HepG2 (cell line): ENCODE measurements around the gene STX10. TPM values are rescaled to one million over a fixed set of nuclear protein-coding genes. Genes with fewer than 3 reads are reported as not detected.

Experiments used
- DMAP1 ChIP-seq: IDR thresholded peaks from 2 replicates; pipeline ENCODE4 v1.6.1; 2016
- HDAC1 ChIP-seq: sonication (generic); formaldehyde crosslinking; IDR thresholded peaks from 2 replicates; pipeline ENCODE4 v1.5.1; 2020; ENCODE audit warnings: mild to moderate bottlenecking, missing genetic modification reagents
- HHEX ChIP-seq: IDR thresholded peaks from 2 replicates; pipeline ENCODE4 v1.6.1; 2016; ENCODE audit warnings: control low read depth
- JARID2 ChIP-seq: sonication (generic); formaldehyde crosslinking; IDR thresholded peaks from 2 replicates; pipeline ENCODE4 v1.8.1; 2023; ENCODE audit warnings: missing genetic modification reagents, inconsistent platforms; ENCODE audit not compliant: insufficient replicate concordance
- KAT2B ChIP-seq: fragments of 150-350 bp; IDR thresholded peaks from 2 replicates; pipeline ENCODE4 v1.6.1; 2014; ENCODE audit warnings: low read depth, low read length, borderline replicate concordance
- NFRKB ChIP-seq: fragments of 450-650 bp; IDR thresholded peaks from 2 replicates; pipeline ENCODE4 v1.6.1; 2017
- POLR2AphosphoS5 ChIP-seq: IDR thresholded peaks from 2 replicates; pipeline ENCODE4 v1.6.1; 2012; ENCODE audit warnings: low read depth, low read length
- PPARG ChIP-seq: conservative IDR thresholded peaks from 2 replicates; pipeline ENCODE4 v1.6.1; 2016; ENCODE audit warnings: missing biosample characterization, missing genetic modification reagents
- REPIN1 ChIP-seq: sonication (generic); formaldehyde crosslinking; IDR thresholded peaks from 2 replicates; pipeline ENCODE4 v1.8.0; 2022; ENCODE audit warnings: missing genetic modification reagents, low read depth, mild to moderate bottlenecking, borderline replicate concordance
- SOX6 ChIP-seq, 2 experiments: fragments of 450-650 bp in 1 of 2; sonication (generic) in 1 of 2; formaldehyde crosslinking in 1 of 2; IDR thresholded peaks; 2 replicates each; pipeline versions ENCODE4 v1.4.0 to v1.6.1; 2017 to 2020; ENCODE audit warnings: antibody characterized with exemption in 1 of 2, mild to moderate bottlenecking in 1 of 2, missing genetic modification reagents in 1 of 2
- ZBTB21 ChIP-seq: sonication (generic); formaldehyde crosslinking; IDR thresholded peaks from 2 replicates; pipeline ENCODE4 v1.4.0; 2020; ENCODE audit warnings: missing genetic modification reagents
- ZMYM3 ChIP-seq: sonication (generic); formaldehyde crosslinking; IDR thresholded peaks from 2 replicates; pipeline ENCODE4 v1.5.1; 2020; ENCODE audit warnings: mild to moderate bottlenecking, missing genetic modification reagents
- ZNF746 ChIP-seq: sonication (generic); formaldehyde crosslinking; IDR thresholded peaks from 2 replicates; pipeline ENCODE4 v1.8.0; 2022; ENCODE audit warnings: mild to moderate bottlenecking, missing genetic modification reagents
- ZNF75D ChIP-seq: sonication (generic); formaldehyde crosslinking; IDR thresholded peaks from 2 replicates; pipeline ENCODE4 v1.8.1; 2023; ENCODE audit warnings: missing genetic modification reagents, mild to moderate bottlenecking, borderline replicate concordance
- ZSCAN9 ChIP-seq: IDR thresholded peaks from 2 replicates; pipeline ENCODE4 v1.6.1; 2016; ENCODE audit warnings: borderline replicate concordance
- polyA plus RNA-seq, 8 experiments: library from polyadenylated mRNA; depleted of rRNA in 3 of 8; stranded (reverse) in 7 of 8; unstranded in 1 of 8; fragments of >200 nt; fragmentation: Illumina TruSeq in 4 of 8; extraction: Trizol in 4 of 8; gene quantifications; 2 replicates each; pipeline versions ENCODE4 v1.2.1 to v1.2.3, GENCODE V29; 2011 to 2016; ENCODE audit warnings: low read depth in 4 of 8, missing spikeins in 1 of 8, mixed read lengths in 1 of 8; ENCODE audit not compliant: insufficient read depth in 1 of 8
- total RNA-seq, 5 experiments: library from RNA; depleted of rRNA; stranded (reverse); fragments of >200 nt; fragmentation: Illumina TruSeq; extraction: Trizol; gene quantifications; 2 replicates each; pipeline ENCODE4 v1.2.3, GENCODE V29; 2016; ENCODE audit warnings: low read depth in 1 of 5
- TF ChIP-seq, protein P1 (sequence below): sonication (generic); formaldehyde crosslinking; IDR thresholded peaks from 2 replicates; pipeline ENCODE4 v1.8.0; 2022; ENCODE audit warnings: missing genetic modification reagents, mild to moderate bottlenecking, borderline replicate concordance
- TF ChIP-seq, protein P2 (sequence below): sonication (generic); formaldehyde crosslinking; IDR thresholded peaks from 2 replicates; pipeline ENCODE4 v1.4.0; 2020; ENCODE audit warnings: missing genetic modification reagents
- TF ChIP-seq, protein P3 (sequence below): sonication (generic); formaldehyde crosslinking; IDR thresholded peaks from 2 replicates; pipeline ENCODE4 v1.5.1; 2020; ENCODE audit warnings: missing genetic modification reagents, mild to moderate bottlenecking, borderline replicate concordance
- TF ChIP-seq, protein P4 (sequence below): sonication (generic); formaldehyde crosslinking; IDR thresholded peaks from 2 replicates; pipeline ENCODE4 v1.5.0; 2020; ENCODE audit warnings: missing genetic modification reagents
- TF ChIP-seq, protein P5 (sequence below): sonication (generic); formaldehyde crosslinking; IDR thresholded peaks from 2 replicates; pipeline ENCODE4 v1.5.0; 2020; ENCODE audit warnings: mild to moderate bottlenecking, missing genetic modification reagents
- TF ChIP-seq, protein P6 (sequence below): sonication (generic); formaldehyde crosslinking; IDR thresholded peaks from 2 replicates; pipeline ENCODE4 v1.4.0; 2020; ENCODE audit warnings: missing genetic modification reagents

STX10 gene
- total and polyA plus RNA-seq, 2 of the 13 experiments (the other 11 are each of a cell fraction or from before 2014, with no cell fraction given), result 47.9 to 66.4 TPM

DNA sequence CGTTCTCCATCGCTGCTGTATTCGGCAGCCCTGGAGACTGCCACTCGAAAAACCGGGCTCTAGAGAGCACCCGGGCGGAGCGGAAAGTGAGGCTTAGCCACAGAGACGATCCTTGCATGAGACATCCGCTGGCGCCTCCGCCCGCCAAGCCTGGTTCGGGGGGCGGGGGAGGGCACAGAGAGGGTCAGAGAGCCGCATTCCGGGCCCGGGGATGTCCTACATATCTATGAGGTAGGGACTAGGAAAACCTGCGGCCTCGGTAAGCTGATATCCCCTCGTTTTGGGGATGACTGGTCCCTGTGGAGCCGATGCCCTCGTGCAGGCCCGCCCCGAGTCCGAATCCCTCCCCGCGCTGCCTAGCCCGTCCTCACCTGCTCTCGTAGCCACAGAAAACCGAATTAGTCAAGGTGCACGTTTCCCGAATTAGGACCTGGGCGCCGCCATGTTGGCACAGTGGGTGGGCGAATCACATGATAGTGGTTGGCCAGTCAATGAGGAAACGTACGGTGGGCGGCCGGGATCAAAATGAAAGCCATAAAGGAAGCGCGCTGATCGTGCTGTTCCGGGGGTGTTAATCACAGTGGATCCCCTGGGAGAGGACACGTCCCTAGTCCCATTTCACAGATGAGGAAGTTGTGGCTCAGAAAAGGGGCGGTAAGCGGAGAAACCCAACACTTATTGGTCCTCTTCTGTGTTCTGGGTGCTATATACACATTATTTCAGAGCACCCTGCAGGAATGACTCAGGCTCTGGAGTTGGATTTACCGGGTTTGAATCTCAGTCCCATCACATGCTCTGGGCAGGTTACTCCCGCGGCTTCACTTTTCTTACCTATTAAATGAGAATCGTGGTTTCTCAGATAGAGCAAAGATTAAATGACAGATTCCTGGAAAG is 33.6 kb downstream of the STX10 start, which contains the start of gene TRMT1 (continued):
- TF ChIP-seq REPIN1 (CRISPR knock-in tag), result 0 out of 2 replicates have a peak, but pooled peaks have one; percentile 31
- TF ChIP-seq, protein P1, sequence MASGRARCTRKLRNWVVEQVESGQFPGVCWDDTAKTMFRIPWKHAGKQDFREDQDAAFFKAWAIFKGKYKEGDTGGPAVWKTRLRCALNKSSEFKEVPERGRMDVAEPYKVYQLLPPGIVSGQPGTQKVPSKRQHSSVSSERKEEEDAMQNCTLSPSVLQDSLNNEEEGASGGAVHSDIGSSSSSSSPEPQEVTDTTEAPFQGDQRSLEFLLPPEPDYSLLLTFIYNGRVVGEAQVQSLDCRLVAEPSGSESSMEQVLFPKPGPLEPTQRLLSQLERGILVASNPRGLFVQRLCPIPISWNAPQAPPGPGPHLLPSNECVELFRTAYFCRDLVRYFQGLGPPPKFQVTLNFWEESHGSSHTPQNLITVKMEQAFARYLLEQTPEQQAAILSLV (CRISPR knock-in tag), result peak; percentile 15; the same call in 1 of the 2 replicates
- TF ChIP-seq, protein P2, sequence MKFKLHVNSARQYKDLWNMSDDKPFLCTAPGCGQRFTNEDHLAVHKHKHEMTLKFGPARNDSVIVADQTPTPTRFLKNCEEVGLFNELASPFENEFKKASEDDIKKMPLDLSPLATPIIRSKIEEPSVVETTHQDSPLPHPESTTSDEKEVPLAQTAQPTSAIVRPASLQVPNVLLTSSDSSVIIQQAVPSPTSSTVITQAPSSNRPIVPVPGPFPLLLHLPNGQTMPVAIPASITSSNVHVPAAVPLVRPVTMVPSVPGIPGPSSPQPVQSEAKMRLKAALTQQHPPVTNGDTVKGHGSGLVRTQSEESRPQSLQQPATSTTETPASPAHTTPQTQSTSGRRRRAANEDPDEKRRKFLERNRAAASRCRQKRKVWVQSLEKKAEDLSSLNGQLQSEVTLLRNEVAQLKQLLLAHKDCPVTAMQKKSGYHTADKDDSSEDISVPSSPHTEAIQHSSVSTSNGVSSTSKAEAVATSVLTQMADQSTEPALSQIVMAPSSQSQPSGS (CRISPR knock-in tag), result no peak
- TF ChIP-seq, protein P3, sequence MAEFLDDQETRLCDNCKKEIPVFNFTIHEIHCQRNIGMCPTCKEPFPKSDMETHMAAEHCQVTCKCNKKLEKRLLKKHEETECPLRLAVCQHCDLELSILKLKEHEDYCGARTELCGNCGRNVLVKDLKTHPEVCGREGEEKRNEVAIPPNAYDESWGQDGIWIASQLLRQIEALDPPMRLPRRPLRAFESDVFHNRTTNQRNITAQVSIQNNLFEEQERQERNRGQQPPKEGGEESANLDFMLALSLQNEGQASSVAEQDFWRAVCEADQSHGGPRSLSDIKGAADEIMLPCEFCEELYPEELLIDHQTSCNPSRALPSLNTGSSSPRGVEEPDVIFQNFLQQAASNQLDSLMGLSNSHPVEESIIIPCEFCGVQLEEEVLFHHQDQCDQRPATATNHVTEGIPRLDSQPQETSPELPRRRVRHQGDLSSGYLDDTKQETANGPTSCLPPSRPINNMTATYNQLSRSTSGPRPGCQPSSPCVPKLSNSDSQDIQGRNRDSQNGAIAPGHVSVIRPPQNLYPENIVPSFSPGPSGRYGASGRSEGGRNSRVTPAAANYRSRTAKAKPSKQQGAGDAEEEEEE (CRISPR knock-in tag), result no peak
- TF ChIP-seq ZBTB21 (CRISPR knock-in tag), result no peak
- TF ChIP-seq KAT2B, result no peak
- TF ChIP-seq, protein P4, sequence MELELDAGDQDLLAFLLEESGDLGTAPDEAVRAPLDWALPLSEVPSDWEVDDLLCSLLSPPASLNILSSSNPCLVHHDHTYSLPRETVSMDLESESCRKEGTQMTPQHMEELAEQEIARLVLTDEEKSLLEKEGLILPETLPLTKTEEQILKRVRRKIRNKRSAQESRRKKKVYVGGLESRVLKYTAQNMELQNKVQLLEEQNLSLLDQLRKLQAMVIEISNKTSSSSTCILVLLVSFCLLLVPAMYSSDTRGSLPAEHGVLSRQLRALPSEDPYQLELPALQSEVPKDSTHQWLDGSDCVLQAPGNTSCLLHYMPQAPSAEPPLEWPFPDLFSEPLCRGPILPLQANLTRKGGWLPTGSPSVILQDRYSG (CRISPR knock-in tag), result no peak
- no peak for TF ChIP-seq SOX6 (IDR thresholded peaks at IDR 0.05)
- peak; percentile 42; the same call in 1 of the 2 replicates for TF ChIP-seq SOX6 (CRISPR knock-in tag; IDR thresholded peaks at IDR 0.05)
- TF ChIP-seq NFRKB, result peak; percentile 55; the same call in 1 of the 2 replicates
- TF ChIP-seq, protein P5, sequence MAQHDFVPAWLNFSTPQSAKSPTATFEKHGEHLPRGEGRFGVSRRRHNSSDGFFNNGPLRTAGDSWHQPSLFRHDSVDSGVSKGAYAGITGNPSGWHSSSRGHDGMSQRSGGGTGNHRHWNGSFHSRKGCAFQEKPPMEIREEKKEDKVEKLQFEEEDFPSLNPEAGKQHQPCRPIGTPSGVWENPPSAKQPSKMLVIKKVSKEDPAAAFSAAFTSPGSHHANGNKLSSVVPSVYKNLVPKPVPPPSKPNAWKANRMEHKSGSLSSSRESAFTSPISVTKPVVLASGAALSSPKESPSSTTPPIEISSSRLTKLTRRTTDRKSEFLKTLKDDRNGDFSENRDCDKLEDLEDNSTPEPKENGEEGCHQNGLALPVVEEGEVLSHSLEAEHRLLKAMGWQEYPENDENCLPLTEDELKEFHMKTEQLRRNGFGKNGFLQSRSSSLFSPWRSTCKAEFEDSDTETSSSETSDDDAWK (CRISPR knock-in tag), result no peak
- peak; percentile 90 for TF ChIP-seq DMAP1 (CRISPR knock-in tag)
- no peak for TF ChIP-seq PPARG (CRISPR knock-in tag)
- no peak for TF ChIP-seq JARID2 (CRISPR knock-in tag)
- peak; percentile 57; the same call in 1 of the 2 replicates for TF ChIP-seq POLR2AphosphoS5
- peak; percentile 100 for TF ChIP-seq HDAC1 (CRISPR knock-in tag)
- no peak for TF ChIP-seq ZNF75D (CRISPR knock-in tag)
- peak; percentile 50 for TF ChIP-seq ZNF746
- TF ChIP-seq, protein P6, sequence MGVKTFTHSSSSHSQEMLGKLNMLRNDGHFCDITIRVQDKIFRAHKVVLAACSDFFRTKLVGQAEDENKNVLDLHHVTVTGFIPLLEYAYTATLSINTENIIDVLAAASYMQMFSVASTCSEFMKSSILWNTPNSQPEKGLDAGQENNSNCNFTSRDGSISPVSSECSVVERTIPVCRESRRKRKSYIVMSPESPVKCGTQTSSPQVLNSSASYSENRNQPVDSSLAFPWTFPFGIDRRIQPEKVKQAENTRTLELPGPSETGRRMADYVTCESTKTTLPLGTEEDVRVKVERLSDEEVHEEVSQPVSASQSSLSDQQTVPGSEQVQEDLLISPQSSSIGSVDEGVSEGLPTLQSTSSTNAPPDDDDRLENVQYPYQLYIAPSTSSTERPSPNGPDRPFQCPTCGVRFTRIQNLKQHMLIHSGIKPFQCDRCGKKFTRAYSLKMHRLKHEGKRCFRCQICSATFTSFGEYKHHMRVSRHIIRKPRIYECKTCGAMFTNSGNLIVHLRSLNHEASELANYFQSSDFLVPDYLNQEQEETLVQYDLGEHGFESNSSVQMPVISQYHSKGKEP (CRISPR knock-in tag), result no peak
- 0 out of 2 replicates have a peak, but pooled peaks have one; percentile 20 for TF ChIP-seq ZSCAN9 (CRISPR knock-in tag)
- peak; percentile 99 for TF ChIP-seq ZMYM3 (CRISPR knock-in tag)
- peak; percentile 41; the same call in 1 of the 2 replicates for TF ChIP-seq HHEX
